GM12872 (cell line): ENCODE measurements around the gene PGLYRP4.

ENCODE experiments used
- CTCF ChIP-seq: IDR thresholded peaks from 3 replicates; pipeline ENCODE4 v1.5.1; 2011; ENCODE audit warnings: low read depth, mild to moderate bottlenecking, low read length, moderate library complexity; ENCODE audit not compliant: insufficient read depth

The PGLYRP4 gene

GRCh38 chr1:153306303-153307220 is 42.1 kb downstream of the PGLYRP4 start:
- TF ChIP-seq CTCF = no peak

- no peak for TF ChIP-seq CTCF
These were observed 43.0 kb downstream of the PGLYRP4 start for GRCh38 chr1:153305682-153306081.

GRCh38 chr1:153302308-153302707 is 46.3 kb downstream of the PGLYRP4 start:
- no peak for TF ChIP-seq CTCF

- no peak for TF ChIP-seq CTCF
These were observed 54.8 kb downstream of the PGLYRP4 start for GRCh38 chr1:153293851-153294250.

GRCh38 chr1:153293480-153293775 is 55.2 kb downstream of the PGLYRP4 start:
- no peak for TF ChIP-seq CTCF

- TF ChIP-seq CTCF = no peak
These were observed 55.7 kb downstream of the PGLYRP4 start for GRCh38 chr1:153292740-153293479.

GRCh38 chr1:153292185-153292584 is 56.5 kb downstream of the PGLYRP4 start:
- no peak for TF ChIP-seq CTCF
